Measurements from ENCODE around the gene TM2D3.
"Not testable (repeated sequence)": the region's sequence is repeated elsewhere in the genome, so short reads cannot be mapped to it uniquely, and the experiment has no call there.

The TM2D3 gene

GRCh38 chr15:101654624-101655337, 2.6 kb upstream of the TM2D3 start:
- not testable (repeated sequence) for DNase-seq

GRCh38 chr15:101654171-101654570, 2.0 kb upstream of the TM2D3 start:
- no peak for DNase-seq

- DNase-seq, result peak in 1 of 2 experiments; percentile 44
Measured at GRCh38 chr15:101652786-101653430, 727 bp upstream of the TM2D3 start.

GRCh38 chr15:101651554-101652097, 555 bp downstream of the TM2D3 start:
- DNase-seq, result no peak

- no peak for DNase-seq
Measured at GRCh38 chr15:101650145-101650544, 2.0 kb downstream of the TM2D3 start.

- DNase-seq, result no peak
Measured at GRCh38 chr15:101648356-101648755, 3.8 kb downstream of the TM2D3 start.

- DNase-seq, result no peak
Measured at GRCh38 chr15:101647251-101647650, 4.9 kb downstream of the TM2D3 start.

GRCh38 chr15:101646672-101647071, 5.5 kb downstream of the TM2D3 start:
- no peak for DNase-seq

- no peak for DNase-seq
Measured at GRCh38 chr15:101642361-101642760, 9.8 kb downstream of the TM2D3 start.

GRCh38 chr15:101641894-101642293, 10.3 kb downstream of the TM2D3 start:
- DNase-seq, result no peak

- DNase-seq, result peak; percentile 77 to 81
Measured at GRCh38 chr15:101641129-101641764, 10.9 kb downstream of the TM2D3 start.

- no peak for DNase-seq
Measured at GRCh38 chr15:101639667-101640066, 12.5 kb downstream of the TM2D3 start.

- DNase-seq, result no peak
Measured at GRCh38 chr15:101637919-101638318, 14.3 kb downstream of the TM2D3 start.

- DNase-seq, result no peak
Measured at GRCh38 chr15:101637516-101637915, 14.7 kb downstream of the TM2D3 start.

GRCh38 chr15:101637038-101637437, 15.1 kb downstream of the TM2D3 start:
- DNase-seq, result no peak

GRCh38 chr15:101635944-101636727, 16.0 kb downstream of the TM2D3 start:
- no peak for DNase-seq

- DNase-seq, result no peak
Measured at GRCh38 chr15:101633356-101633755, 18.8 kb downstream of the TM2D3 start.

GRCh38 chr15:101626729-101627128, 25.5 kb downstream of the TM2D3 start:
- DNase-seq, result not testable (repeated sequence)

- no peak for DNase-seq
Measured at GRCh38 chr15:101625980-101626379, 26.2 kb downstream of the TM2D3 start.

GRCh38 chr15:101625184-101625583, 27.0 kb downstream of the TM2D3 start:
- DNase-seq, result no peak

GRCh38 chr15:101623367-101624304, 28.5 kb downstream of the TM2D3 start:
- DNase-seq, result no peak

- DNase-seq, result no peak
Measured at GRCh38 chr15:101621961-101622360, 30.2 kb downstream of the TM2D3 start.

Measured in activated T-cell treated with anti-CD3 and anti-CD28 coated beads, Interleukin-2, amount 50 U/mL, for 48 hours (primary cell).